ENCODE results near the gene PRPF31.
A peak's percentile ranks its signal among the peaks of the same experiment; 100 is the strongest.
"Not testable (repeated sequence)": the region's sequence is repeated elsewhere in the genome, so short reads cannot be mapped to it uniquely, and the experiment has no call there.

PRPF31 gene, protein sequence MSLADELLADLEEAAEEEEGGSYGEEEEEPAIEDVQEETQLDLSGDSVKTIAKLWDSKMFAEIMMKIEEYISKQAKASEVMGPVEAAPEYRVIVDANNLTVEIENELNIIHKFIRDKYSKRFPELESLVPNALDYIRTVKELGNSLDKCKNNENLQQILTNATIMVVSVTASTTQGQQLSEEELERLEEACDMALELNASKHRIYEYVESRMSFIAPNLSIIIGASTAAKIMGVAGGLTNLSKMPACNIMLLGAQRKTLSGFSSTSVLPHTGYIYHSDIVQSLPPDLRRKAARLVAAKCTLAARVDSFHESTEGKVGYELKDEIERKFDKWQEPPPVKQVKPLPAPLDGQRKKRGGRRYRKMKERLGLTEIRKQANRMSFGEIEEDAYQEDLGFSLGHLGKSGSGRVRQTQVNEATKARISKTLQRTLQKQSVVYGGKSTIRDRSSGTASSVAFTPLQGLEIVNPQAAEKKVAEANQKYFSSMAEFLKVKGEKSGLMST

DNA sequence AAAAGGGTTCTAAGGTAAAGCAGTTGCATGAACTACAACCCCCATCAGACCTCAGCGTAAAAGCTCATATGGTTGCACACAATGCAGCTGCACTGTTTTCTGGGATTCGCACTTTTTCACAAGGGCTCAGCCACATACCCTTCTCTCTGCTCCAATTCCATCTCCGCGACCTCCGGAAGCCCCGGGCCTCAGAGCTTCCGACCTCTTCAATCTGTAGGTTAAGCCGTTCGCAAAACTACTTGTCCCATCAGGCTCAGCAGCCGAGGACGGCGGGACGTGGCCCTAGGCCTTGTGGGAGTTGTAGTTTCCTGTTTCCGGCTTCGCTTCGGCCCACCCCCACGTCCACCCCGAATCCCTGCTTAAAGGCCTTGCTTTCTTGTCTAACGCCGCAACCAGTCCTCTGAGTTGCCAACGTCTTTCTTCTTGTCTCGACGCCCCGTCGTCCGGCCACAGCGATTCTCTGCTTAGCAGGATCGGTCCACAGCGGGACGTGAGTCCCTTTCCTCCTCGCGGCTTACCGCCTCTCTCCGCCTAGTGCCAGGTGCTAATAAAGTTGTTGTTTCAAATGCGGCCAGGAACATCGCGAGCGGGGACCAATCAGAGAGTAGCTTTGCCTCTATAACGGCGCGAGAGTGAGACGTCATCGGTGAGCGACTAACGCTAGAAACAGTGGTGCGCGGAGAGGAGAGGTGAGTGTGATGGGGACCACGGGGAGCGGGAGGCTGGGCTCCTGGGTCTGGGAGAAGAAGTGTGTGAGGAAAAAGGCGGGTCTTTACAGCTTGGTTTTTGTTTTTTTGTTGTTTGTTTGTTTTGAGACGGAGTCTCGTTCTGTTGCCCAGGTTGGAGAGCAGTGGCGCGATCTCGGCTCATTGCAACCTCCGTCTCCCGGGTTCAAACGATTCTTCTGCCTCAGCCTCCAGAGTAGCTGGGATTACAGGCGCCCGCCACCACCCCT lies at the start of gene PRPF31, which contains the start of gene TFPT:
Gene PRPF31, plus strand, starts transcription at position 646 of the 955 bp plus-strand sequence. CDS start 2,525 bp downstream, outside the sequence.
Gene TFPT, minus strand, starts transcription at position 549 of the 955 bp plus-strand sequence. Its CDS starts 388 bp downstream, at position 161.
- peak; percentile 94 for DNase-seq

DNA sequence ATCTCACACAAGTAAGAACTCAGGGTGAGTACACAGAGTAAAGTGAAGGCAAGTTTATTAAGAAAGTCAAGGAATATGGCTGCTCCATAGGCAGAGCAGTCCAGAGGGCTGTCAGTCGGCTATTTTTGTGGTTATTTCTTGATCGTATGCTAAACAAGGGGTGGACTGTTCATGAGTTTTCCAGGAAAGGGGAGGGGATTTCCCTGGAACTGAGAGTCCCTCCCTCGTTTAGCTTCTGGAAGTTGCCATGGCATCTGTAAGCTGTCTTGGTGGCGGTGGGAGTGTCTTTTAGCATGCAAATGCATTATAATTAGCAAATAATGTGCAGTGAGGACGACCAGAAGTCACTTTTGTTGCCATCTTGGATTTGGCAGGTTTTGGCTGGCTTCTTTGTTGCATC lies 46.1 kb upstream of the PRPF31 start:
- DNase-seq: no peak

DNA sequence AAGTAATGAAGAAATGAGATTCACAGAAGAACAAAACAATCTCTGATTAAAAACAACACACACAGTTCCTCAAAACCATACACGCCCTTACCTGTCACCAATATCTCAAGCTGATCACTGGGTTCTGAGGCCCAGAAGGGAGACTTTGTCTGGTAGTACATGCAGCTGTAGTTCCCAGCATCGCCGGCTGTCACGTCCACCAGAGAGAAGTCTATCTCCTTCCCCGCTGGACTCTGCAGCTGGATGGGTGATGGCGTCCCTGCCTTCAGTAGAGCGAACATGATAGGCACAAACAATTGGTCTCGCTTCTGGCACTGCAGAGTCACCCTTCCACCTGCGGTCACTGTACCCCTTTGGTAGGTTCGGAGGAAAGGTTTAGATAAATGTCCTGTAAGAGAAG lies 41.7 kb upstream of the PRPF31 start:
- no peak for DNase-seq

DNA sequence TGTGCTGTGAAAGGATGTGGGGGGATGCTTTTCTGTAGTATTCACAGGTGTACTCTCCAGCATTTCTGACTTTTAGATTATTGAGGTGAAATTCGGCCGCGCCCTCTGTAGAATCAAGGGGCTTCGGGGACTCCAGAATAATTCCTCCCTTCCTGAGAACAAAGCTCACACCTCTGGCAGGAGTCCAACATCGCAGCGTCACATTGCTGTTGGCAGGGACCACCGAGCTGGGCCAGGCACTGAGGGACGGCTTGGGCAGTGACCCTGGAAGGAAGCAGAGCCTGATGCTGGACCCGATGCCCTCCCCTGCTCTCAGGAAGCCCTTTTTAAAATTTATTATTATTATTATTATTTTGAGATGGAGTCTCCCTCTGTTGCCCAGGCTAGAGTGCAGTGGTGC lies 40.7 kb upstream of the PRPF31 start:
- DNase-seq: no peak

DNA sequence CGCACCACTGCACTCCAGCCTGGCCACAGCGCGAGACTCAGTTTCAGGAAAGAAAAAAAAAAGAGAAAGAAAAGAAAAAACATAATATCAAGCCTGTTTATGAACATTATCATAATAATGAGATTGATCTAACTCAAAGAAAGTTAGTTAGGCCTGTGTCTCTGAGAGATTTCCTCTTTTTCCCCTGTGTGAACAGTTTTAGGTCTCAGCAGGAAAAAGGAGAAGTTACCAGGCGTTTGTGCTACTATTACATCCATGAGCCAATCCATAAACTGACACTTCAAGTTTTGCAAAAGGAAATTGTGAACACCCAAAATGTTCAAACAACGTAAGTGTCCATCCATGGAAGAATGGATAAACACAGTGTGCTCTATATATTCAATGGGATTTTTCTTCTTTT lies 38.2 kb upstream of the PRPF31 start:
- DNase-seq: no peak

DNA sequence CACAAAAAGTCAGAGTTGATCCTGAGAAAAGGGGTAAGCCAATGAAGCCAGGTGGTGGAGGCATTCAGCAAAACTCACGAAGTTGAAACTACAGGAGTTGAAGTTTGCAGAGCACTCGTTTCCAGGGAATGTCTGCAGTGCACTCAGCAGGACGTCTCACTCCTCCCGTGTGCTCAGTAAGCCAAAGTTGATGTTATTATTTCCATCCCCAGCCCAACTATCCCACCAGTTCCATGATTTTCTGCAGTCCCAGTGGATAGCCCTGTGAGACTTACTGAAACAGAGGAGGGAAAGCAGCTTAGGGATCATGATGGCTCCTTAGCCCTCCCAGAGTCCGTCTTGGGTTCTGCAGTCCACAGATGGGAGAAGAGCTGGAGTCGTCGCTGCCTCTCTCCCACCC lies 34.5 kb upstream of the PRPF31 start, which contains the start of gene TARM1:
Gene TARM1, minus strand, starts transcription at position 334 of the 400 bp plus-strand sequence. Its CDS starts 25 bp downstream, at position 309.
- DNase-seq: no peak

DNA sequence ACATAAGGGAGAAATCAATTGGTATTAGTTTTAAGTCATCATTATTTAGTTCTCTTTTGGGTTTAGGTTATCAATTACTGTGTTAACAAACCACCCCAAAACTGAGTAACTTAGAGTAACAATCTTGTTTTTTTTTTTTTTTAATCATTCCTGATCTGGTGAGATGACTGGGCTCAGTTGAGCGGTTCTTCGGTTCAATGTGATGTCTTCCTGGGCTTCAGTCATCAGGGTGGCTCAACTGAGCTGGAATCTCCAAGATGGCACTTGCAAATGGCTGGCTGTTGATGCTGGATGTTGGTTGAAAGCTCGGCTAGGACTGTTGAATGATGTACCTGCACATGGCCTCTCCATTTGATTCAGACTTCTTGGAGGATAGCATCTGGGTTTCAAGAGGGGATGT lies 31.1 kb upstream of the PRPF31 start:
- DNase-seq: no peak

DNA sequence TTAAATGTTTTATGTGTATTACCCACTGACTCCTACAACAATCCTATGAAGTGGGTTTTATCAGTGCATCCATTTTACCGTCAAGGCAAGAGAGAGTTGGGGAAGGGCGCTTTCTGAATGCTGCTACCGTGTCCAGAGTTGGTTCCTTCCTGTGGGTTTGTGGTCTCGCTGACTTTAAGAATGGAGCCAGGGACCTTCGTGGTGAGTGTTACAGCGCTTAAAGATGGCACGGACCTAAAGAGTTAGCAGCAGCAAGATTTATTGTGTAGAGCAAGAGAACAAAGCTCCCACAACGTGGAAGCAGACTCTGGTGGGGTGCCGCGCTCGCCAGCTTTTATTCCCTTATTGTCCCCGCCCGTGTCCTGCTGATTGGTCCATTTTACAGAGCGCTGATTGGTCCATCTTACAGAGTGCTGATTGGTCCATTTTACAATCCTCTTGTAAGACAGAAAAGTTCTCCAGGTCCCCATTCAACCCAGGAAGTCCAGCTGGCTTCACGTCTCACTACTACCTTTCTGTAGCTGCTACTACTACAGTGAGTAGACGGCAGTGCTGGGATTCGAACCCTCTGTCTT lies 21.0 kb upstream of the PRPF31 start:
- no peak for DNase-seq

DNA sequence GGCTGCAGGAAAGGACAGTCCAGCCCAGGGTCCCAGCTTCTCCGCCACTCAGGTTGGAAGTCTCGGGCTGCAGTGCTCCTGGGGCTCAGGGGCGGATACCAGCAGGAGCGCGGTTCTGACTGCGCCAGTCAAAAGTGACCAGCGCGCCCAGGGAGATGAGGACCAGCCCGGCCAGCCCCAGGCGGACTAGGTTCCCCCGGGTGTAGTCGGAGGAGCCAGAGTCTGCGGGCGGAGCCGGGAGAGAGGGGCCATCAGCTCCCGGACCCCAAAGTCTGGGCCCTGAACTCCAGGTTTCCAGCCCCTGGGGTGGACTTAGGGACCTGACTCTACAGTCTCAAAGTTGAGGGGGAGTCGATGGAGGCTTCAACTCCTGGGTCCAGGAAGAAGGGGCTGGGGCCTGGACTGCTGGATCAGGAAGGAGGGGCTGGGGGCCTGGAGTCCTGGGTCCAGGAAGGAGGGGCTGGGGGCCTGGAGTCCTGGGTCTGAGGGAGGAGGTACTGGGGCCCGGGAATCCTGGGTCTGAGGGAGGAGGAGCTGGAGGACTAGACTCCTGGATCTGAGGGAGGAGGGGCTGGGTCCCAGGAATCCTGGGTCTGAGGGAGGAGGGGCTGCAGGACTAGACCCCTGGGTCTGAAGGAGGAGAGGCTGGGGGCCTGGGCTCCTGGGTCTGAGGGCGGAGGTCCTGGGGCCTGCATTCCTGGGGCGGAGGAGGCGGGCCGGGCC lies 20.3 kb upstream of the PRPF31 start:
- no peak for DNase-seq

DNA sequence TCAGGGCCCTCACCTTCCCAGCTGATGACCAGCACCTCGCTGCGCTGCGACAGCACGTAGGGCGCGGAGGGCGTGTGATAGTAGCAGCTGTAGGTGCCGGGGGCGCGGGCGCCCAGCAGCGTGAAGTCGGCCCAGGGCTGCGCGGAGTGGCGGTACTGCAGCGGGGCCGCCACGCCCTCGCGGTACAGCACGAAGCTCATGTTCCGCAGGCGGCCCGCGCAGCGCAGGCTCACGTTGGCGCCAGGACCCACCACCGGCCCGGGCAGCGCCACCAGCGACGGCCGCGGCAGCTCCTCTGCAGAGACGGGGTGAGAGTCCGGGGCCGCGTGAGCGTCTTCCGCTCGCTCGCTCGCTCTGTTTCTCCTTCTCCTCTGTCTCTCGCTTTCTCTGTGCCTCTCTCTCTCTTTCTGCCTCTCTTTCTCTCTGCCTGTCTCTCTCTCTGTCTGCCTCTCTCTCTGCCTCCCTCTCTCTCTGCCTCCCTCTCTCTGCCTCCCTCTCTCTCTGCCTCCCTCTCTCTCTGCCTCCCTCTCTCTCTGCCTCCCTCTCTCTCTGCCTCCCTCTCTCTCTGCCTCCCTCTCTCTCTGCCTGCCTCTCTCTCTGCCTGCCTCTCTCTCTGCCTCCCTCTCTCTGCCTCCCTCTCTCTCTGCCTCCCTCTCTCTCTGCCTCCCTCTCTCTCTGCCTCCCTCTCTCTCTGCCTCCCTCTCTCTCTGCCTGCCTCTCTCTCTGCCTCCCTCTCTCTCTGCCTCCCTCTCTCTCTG lies 19.5 kb upstream of the PRPF31 start:
- DNase-seq: not testable (repeated sequence)

DNA sequence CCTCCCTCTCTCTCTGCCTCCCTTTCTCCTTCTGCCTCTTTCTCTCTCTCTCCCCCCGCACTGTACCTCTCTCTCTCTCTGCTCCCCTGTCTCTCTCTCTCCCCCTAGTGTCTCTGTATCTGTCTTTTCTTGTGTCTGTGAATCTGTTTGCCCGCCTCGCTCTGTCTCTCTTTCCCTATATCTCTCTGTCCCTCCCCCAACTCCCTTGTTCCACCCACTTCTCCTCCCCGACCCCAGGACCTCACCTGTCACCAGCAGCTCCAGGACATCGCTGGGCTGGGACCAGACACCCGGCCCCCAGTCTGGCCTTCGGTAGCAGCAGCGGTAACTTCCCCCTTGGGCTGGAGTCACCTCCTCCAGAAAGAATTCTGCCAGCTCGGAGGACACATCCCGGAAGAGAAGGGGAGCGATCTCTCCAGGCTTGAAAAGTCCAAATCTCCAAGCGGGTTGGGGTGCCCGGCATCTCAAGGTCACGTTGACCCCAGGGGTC lies 18.9 kb upstream of the PRPF31 start:
- DNase-seq: no peak

DNA sequence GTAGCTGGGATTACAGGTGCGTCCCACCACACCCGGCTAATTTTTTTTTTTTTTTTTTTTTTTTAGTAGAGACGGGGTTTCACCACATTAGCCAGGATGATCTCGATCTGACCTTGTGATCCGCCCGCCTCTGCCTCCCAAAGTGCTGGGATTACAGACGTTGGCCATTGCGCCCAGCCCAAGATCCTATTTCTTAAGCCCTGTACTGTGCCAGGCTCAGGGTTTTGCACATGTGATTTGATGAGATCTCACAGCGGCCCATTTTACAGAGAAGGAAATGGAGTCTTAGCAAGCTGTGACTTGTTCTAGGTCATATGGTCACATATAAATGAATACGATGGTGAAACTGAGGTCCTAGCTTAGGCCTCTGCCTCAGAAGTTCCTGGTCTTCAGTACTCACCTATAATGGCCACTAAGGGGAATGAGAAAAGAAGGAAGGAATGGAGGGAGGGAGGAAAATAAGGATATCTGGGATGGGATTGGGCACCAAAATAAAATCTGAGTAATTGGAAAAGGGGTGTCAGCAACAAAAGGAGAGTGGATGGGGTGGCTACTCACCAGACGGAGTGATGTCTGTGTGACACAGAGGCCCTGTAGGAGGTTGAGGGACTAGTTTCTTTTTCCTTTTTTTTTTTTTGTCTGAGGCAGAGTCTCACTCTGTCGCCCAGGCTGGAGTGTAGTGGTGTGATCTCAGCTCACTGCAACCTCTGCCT lies 16.2 kb upstream of the PRPF31 start:
- no peak for DNase-seq

DNA sequence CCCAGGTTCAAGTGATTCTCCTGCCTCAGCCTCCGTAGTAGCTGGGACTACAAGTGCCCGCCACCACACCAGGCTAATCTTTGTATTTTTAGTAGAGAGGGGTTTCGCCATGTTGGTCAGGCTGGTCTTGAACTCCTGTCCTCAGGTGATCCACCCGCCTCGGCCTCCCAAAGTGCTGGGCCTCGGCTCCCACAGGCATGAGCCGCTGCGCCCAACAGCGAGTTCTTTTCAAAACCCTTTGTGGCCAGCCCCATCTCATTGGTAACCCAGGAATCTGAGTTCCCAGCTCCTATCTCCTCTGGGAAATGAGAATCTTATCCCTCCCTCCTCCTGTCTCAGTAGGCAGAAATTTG lies 15.7 kb upstream of the PRPF31 start:
- not testable (repeated sequence) for DNase-seq

DNA sequence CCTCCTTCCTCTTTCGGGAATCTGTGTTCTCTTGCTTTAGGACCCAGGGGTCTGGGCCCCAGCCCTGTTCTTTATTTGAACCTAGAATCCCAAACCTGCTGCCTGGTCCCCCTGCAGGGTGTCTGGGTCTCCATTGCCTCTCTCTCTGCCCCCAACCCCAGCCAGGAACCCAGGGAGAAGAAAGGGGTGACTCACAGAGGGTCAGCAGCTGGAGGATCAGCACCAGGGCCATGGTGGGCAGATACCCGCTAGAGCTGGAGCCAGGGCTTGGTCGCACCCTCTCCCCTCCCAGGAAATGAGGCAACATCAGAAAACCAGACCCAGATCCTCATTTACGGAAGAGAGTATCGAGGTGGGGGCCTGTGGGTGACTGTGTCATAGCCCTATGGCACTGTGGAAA lies 15.0 kb upstream of the PRPF31 start, which contains the start of gene OSCAR:
Gene OSCAR, minus strand, starts transcription at position 243 of the 400 bp plus-strand sequence. Its CDS starts 11 bp downstream, at position 232.
- DNase-seq: no peak

DNA sequence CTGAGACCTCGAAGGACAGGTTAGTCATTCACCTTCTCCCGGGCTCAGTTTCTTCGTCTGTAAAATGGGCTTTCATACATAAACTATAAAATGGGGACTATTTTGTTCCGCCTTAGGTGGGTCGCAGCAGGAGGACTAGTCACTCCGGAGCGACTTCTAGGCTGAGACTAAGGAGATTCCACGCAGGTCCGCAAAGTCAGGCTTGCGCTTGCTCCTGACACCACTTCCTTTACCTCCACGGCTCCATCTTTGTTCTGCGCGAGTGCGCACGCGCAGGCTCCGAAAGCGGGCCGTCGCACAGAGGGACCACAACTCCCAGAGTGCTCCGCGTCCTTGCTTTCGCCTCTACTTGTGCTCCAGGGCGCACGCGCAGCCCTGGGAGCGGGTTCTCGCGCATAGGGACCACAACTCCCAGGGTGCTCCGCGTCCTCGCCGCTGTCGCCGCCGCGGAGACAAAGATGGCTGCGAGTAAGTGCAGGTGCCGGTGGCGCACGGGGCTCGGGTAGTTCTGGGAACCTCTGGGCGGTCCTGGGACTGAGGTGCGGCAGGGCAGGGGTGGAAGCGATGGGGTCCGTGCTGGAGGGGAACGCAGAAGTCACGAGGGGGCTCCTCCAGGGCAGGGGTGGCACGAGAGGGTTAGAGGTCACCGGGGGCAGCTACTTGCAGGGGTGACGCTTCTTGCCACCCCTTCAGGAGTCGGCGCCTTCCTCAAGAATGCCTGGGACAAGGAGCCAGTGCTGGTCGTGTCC lies 13.0 kb upstream of the PRPF31 start, which contains the start of gene NDUFA3:
Gene NDUFA3, plus strand, starts transcription at position 435 of the 749 bp plus-strand sequence. Its CDS starts 24 bp downstream, at position 459.
- peak; percentile 94 for DNase-seq

DNA sequence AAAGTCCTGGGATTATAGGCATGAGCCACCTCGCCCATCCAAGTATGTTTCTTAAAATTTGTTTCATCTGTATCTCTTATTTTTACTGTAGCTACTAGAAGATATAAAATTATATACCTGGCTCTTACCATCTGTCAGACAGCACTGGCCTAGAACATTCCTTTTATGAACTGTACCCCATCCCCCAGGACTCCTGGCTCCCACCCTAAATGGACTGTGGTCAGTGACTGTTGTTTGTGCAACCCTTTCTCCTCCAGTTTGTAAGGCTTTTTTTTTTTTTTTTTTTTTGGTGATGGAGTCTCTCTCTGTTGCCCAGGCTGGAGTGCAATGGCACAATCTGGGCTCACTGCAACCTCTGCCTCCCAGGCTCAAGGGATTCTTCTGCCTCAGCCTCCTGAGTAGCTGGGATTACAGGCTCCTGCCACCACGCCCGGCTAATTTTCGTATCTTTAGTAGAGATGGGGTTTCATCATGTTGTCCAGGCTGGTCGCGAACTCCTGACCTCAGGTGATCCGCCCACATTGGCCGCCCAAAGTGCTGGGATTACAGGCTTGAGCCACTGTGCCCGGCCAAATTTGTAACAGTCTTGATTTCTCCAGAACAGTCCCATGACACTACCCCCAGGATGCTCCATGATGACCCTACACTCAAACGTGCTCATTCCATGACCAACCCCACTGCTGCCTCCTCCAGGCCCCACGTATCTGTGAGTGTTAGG lies 10.4 kb upstream of the PRPF31 start:
- no peak for DNase-seq

DNA sequence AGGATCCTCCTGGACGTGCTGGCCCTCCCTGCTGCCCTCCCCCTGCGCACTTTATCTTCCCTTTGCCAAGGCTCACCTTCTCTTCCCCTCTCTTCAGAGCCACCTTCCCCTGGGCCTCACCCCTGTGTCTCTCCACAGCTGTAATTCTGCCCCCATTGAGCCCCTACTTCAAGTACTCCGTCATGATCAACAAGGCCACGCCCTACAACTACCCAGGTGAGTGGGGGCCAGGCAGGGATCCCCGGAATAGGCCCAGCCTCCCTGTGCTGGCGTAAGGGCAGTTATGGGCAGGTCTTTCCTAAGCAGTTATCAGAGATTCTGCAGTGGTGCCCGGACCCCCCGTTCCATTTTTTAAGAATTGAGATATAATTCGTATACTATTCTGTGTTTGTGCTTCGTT lies 9.8 kb upstream of the PRPF31 start:
- no peak for DNase-seq

DNA sequence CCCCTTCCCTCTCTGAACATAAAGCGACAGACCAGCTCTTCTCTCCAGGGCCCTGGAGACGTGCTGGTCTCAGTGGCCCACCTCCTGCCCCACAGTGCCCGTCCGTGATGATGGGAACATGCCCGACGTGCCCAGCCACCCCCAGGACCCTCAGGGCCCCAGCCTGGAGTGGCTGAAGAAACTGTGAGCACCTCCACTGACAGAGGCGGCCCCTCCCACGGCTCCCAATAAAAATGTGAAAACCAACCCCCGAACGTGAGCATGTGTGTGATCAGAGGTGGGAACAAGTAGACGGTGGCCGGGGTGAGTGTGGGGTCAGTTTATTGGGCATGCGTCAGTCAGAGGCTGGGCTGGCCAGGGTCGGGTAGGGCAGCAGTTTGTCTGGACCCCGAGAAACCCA lies 8.8 kb upstream of the PRPF31 start:
- no peak for DNase-seq

Data from NCI-H1092 (cell line).